22Rv1 (cell line): ENCODE data around the gene EIPR1.

Experiments used
- H3K27ac ChIP-seq: fragments of 450-650 bp; 2 replicates; pipeline ENCODE4 v1.5.1; 2017
- CTCF ChIP-seq: fragments of 450-650 bp; IDR thresholded peaks from 2 replicates; pipeline ENCODE4 v1.5.1; 2017; ENCODE audit warnings: mild to moderate bottlenecking
- ZFX ChIP-seq: fragments of 450-650 bp; IDR thresholded peaks from 2 replicates; pipeline ENCODE4 v1.6.1; 2017; ENCODE audit warnings: antibody characterized with exemption, borderline replicate concordance

EIPR1 gene

GRCh38 chr2:3377612-3378432, at the start of gene EIPR1:
EIPR1 (minus strand) TSS chr2:3377818; CDS start chr2:3377689, 129 bp downstream.
- H3K27ac ChIP-seq: peak within 1 kb of the TSS; percentile 89
- TF ChIP-seq ZFX (no peak), CTCF (0 out of 2 replicates have a peak, but pooled peaks have one; percentile 1)

- H3K27ac ChIP-seq: no peak overlapping the region
- TF ChIP-seq ZFX (no peak), CTCF (no peak)
Measured at GRCh38 chr2:3427272-3427671, 49.7 kb upstream of the EIPR1 start.

- TF ChIP-seq ZFX (no peak), CTCF (no peak)
- no peak overlapping the region for H3K27ac ChIP-seq
Measured at GRCh38 chr2:3426615-3427014, 49.0 kb upstream of the EIPR1 start.

GRCh38 chr2:3424171-3424795, 46.7 kb upstream of the EIPR1 start:
- H3K27ac ChIP-seq: no peak overlapping the region
- no peak for TF ChIP-seq ZFX
- TF ChIP-seq CTCF: peak; percentile 76

GRCh38 chr2:3423492-3424170, 46.0 kb upstream of the EIPR1 start:
- H3K27ac ChIP-seq: no peak overlapping the region
- TF ChIP-seq ZFX (no peak), CTCF (peak; percentile 99)

- TF ChIP-seq ZFX: no peak
- TF ChIP-seq CTCF: no peak
- H3K27ac ChIP-seq: no peak overlapping the region
Measured at GRCh38 chr2:3422161-3422779, 44.7 kb upstream of the EIPR1 start.
